HEK293 (cell line): ENCODE data around the gene LBHD2.
A peak's percentile ranks its signal among the peaks of the same experiment; 100 is the strongest.

ENCODE experiments used
- BCL11A ChIP-seq: fragments of 450-650 bp; formaldehyde crosslinking; IDR thresholded peaks from 2 replicates; pipeline ENCODE4 v1.5.1; 2016; ENCODE audit warnings: low read depth, missing biosample characterization, missing genetic modification characterization
- CTCF ChIP-seq: fragments of 450-650 bp; formaldehyde crosslinking; IDR thresholded peaks from 2 replicates; pipeline ENCODE4 v1.5.1; 2016; ENCODE audit warnings: missing biosample characterization, missing genetic modification characterization
- GLIS2 ChIP-seq: fragments of 450-650 bp; formaldehyde crosslinking; IDR thresholded peaks from 2 replicates; pipeline ENCODE4 v1.5.1; 2016; ENCODE audit warnings: missing biosample characterization, missing genetic modification characterization
- HIC1 ChIP-seq: fragments of 450-650 bp; formaldehyde crosslinking; IDR thresholded peaks from 2 replicates; pipeline ENCODE4 v1.5.1; 2016; ENCODE audit warnings: missing biosample characterization, missing genetic modification characterization
- KLF10 ChIP-seq: fragments of 450-650 bp; IDR thresholded peaks from 2 replicates; pipeline ENCODE4 v1.5.1; 2018; ENCODE audit warnings: missing biosample characterization, mild to moderate bottlenecking, missing genetic modification characterization
- KLF16 ChIP-seq: fragments of 450-650 bp; formaldehyde crosslinking; IDR thresholded peaks from 2 replicates; pipeline ENCODE4 v1.5.1; 2017; ENCODE audit warnings: missing biosample characterization, missing genetic modification characterization
- KLF17 ChIP-seq: fragments of 450-650 bp; formaldehyde crosslinking; IDR thresholded peaks from 2 replicates; pipeline ENCODE4 v1.5.1; 2016; ENCODE audit warnings: missing biosample characterization, missing genetic modification characterization
- KLF8 ChIP-seq: fragments of 450-650 bp; formaldehyde crosslinking; IDR thresholded peaks from 2 replicates; pipeline ENCODE4 v1.5.1; 2016; ENCODE audit warnings: missing biosample characterization, missing genetic modification characterization
- KLF9 ChIP-seq: fragments of 450-650 bp; formaldehyde crosslinking; IDR thresholded peaks from 2 replicates; pipeline ENCODE4 v1.5.1; 2016; ENCODE audit warnings: missing biosample characterization, missing genetic modification characterization, low read depth
- REPIN1 ChIP-seq: fragments of 450-650 bp; formaldehyde crosslinking; IDR thresholded peaks from 2 replicates; pipeline ENCODE4 v1.5.1; 2017; ENCODE audit warnings: missing biosample characterization, missing genetic modification characterization, low read depth
- SP7 ChIP-seq: fragments of 450-650 bp; formaldehyde crosslinking; IDR thresholded peaks from 2 replicates; pipeline ENCODE4 v1.5.1; 2016; ENCODE audit warnings: missing biosample characterization, missing genetic modification characterization
- WT1 ChIP-seq: fragments of 450-650 bp; formaldehyde crosslinking; IDR thresholded peaks from 2 replicates; pipeline ENCODE4 v1.5.1; 2016; ENCODE audit warnings: missing biosample characterization, missing genetic modification characterization
- YY2 ChIP-seq: fragments of 450-650 bp; formaldehyde crosslinking; IDR thresholded peaks from 2 replicates; pipeline ENCODE4 v1.5.1; 2016; ENCODE audit warnings: missing biosample characterization, missing genetic modification characterization
- ZBTB10 ChIP-seq: fragments of 450-650 bp; formaldehyde crosslinking; IDR thresholded peaks from 2 replicates; pipeline ENCODE4 v1.5.1; 2016; ENCODE audit warnings: missing biosample characterization, missing genetic modification characterization
- ZBTB26 ChIP-seq: fragments of 450-650 bp; formaldehyde crosslinking; optimal IDR thresholded peaks from 2 replicates; pipeline ENCODE3; 2016; ENCODE audit warnings: missing biosample characterization, mild to moderate bottlenecking, missing genetic modification characterization
- ZFHX2 ChIP-seq: fragments of 450-650 bp; formaldehyde crosslinking; conservative IDR thresholded peaks from 2 replicates; pipeline ENCODE4 v1.5.1; 2016; ENCODE audit warnings: missing biosample characterization, missing genetic modification characterization
- ZNF280D ChIP-seq: fragments of 450-650 bp; formaldehyde crosslinking; IDR thresholded peaks from 2 replicates; pipeline ENCODE4 v1.5.1; 2016; ENCODE audit warnings: missing biosample characterization, missing genetic modification characterization
- ZNF302 ChIP-seq: fragments of 450-650 bp; formaldehyde crosslinking; IDR thresholded peaks from 2 replicates; pipeline ENCODE4 v1.5.1; 2016; ENCODE audit warnings: missing biosample characterization, missing genetic modification characterization, low read depth
- ZNF324 ChIP-seq: fragments of 450-650 bp; formaldehyde crosslinking; IDR thresholded peaks from 2 replicates; pipeline ENCODE4 v1.5.1; 2016; ENCODE audit warnings: missing biosample characterization, missing genetic modification characterization
- ZNF391 ChIP-seq: fragments of 450-650 bp; formaldehyde crosslinking; IDR thresholded peaks from 2 replicates; pipeline ENCODE4 v1.5.1; 2016; ENCODE audit warnings: low read depth, missing biosample characterization, missing genetic modification characterization, borderline replicate concordance
- ZNF600 ChIP-seq: fragments of 450-650 bp; formaldehyde crosslinking; IDR thresholded peaks from 2 replicates; pipeline ENCODE4 v1.5.1; 2016; ENCODE audit warnings: missing biosample characterization, missing genetic modification characterization
- ZNF701 ChIP-seq: fragments of 450-650 bp; formaldehyde crosslinking; IDR thresholded peaks from 2 replicates; pipeline ENCODE4 v1.5.1; 2016; ENCODE audit warnings: missing biosample characterization, missing genetic modification characterization
- ZNF777 ChIP-seq: fragments of 450-650 bp; formaldehyde crosslinking; IDR thresholded peaks from 2 replicates; pipeline ENCODE4 v1.5.1; 2017; ENCODE audit warnings: missing biosample characterization, missing genetic modification characterization, borderline replicate concordance
- ZNF791 ChIP-seq: fragments of 450-650 bp; formaldehyde crosslinking; IDR thresholded peaks from 2 replicates; pipeline ENCODE4 v1.5.1; 2016; ENCODE audit warnings: missing biosample characterization, missing genetic modification characterization

The LBHD2 gene

GRCh38 chr14:103103461-103104388, 19.7 kb downstream of the LBHD2 start (continued):
- TF ChIP-seq HIC1 (tag by site-specific recombination): peak; percentile 44; the same call in 1 of the 2 replicates
- TF ChIP-seq ZNF701 (tag by site-specific recombination): no peak
- TF ChIP-seq CTCF: peak; percentile 26
- peak; percentile 74; the same call in 1 of the 2 replicates for TF ChIP-seq YY2 (tag by site-specific recombination)
- 0 out of 2 replicates have a peak, but pooled peaks have one; percentile 25 for TF ChIP-seq ZNF324 (tag by site-specific recombination)
- TF ChIP-seq GLIS2: peak; percentile 59; the same call in 1 of the 2 replicates
- TF ChIP-seq WT1 (tag by site-specific recombination): no peak
- TF ChIP-seq ZNF391: 0 out of 2 replicates have a peak, but pooled peaks have one; percentile 27
- 0 out of 2 replicates have a peak, but pooled peaks have one; percentile 35 for TF ChIP-seq BCL11A (tag by site-specific recombination)
- peak; percentile 87 for TF ChIP-seq KLF16 (tag by site-specific recombination)
- peak; percentile 90 for TF ChIP-seq ZNF600 (tag by site-specific recombination)
- TF ChIP-seq KLF17: peak; percentile 87
- TF ChIP-seq ZNF791: no peak
- TF ChIP-seq ZNF280D (tag by site-specific recombination): no peak
- TF ChIP-seq KLF8 (tag by site-specific recombination): peak; percentile 88
- TF ChIP-seq KLF10 (tag by site-specific recombination): peak; percentile 78
- TF ChIP-seq ZFHX2 (tag by site-specific recombination): peak; percentile 68
- TF ChIP-seq REPIN1 (tag by site-specific recombination): no peak
- TF ChIP-seq SP7 (tag by site-specific recombination): 0 out of 2 replicates have a peak, but pooled peaks have one; percentile 34
- peak; percentile 98 for TF ChIP-seq KLF9 (tag by site-specific recombination)
- TF ChIP-seq ZBTB26 (tag by site-specific recombination): peak; percentile 51
- TF ChIP-seq ZNF777 (tag by site-specific recombination): peak; percentile 51; the same call in 1 of the 2 replicates
- no peak for TF ChIP-seq ZNF302 (tag by site-specific recombination)
- peak; percentile 61; the same call in 1 of the 2 replicates for TF ChIP-seq ZBTB10 (tag by site-specific recombination)
